ENCODE data around the gene ELAVL2. TPM values are rescaled to one million over a fixed set of nuclear protein-coding genes. Genes with fewer than 3 reads are reported as not detected.

Gene ELAVL2
- total and polyA plus RNA-seq, 3 donors from 2014 or later: 52.7 to 77.0 (median 75.7) TPM

DNA sequence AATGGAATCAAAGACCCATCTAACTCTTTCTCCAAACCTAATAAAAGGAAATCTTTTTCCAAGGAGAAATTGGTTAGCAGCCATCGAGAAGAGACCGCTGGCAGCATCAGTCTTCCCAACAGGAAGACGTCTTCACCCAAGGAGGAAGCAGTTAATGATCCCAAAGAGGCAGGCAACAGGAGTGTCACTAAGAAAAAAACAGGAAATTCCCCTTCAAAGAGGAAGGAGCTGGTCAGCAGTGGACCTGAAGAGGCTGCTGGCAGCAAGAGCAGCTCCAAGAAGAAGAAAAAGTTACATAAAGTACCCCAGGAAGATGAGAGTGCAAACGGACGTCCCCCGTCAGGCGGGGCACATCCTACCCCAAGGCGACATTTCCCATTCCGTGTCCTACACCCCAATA is 143.7 kb downstream of the ELAVL2 start:
- no peak for DNase-seq
- TF ChIP-seq CTCF (IDR thresholded peaks at IDR 0.05) (no peak), POLR2A (IDR thresholded peaks at IDR 0.05) (no peak)
- intact Hi-C loops (cut with DNase I; ENCODE audit: low total_unique reads): no loop called here
- Histone ChIP-seq H3K27ac (no peak overlapping the region), H3K27me3 (no peaks in the 10 kb centered on the region), H3K4me3 (no peak overlapping the region), H3K36me3 (ENCODE audit: low read depth, missing control alignments) (no peaks in the 10 kb centered on the region), H3K9me3 (no peaks in the 10 kb centered on the region), H3K4me1 (no peaks in the 10 kb centered on the region)
- WGBS, 2 donors: 52 to 71% methylated on average over 9 of the region's 9 CpGs

- no peak for DNase-seq
- TF ChIP-seq CTCF (IDR thresholded peaks at IDR 0.05): no peak
- no peak for TF ChIP-seq POLR2A (IDR thresholded peaks at IDR 0.05)
- intact Hi-C loops (cut with DNase I; ENCODE audit: low total_unique reads): no loop called here
- no peaks in the 10 kb centered on the region for H3K9me3 ChIP-seq
- no peaks in the 10 kb centered on the region for H3K36me3 ChIP-seq (ENCODE audit: low read depth, missing control alignments)
- no peak overlapping the region for H3K4me3 ChIP-seq
- H3K27me3 ChIP-seq: no peaks in the 10 kb centered on the region
- H3K27ac ChIP-seq: no peak overlapping the region
- no peaks in the 10 kb centered on the region for H3K4me1 ChIP-seq
- 77 to 79% methylated on average over 3 of the region's 3 CpGs for WGBS, 2 donors
These were observed 148.6 kb downstream of the ELAVL2 start for GRCh38 chr9:23677446-23677845.

GRCh38 chr9:23674016-23674585 is 151.9 kb downstream of the ELAVL2 start:
- intact Hi-C loops (cut with DNase I; ENCODE audit: low total_unique reads): no loop called here
- H3K9me3 ChIP-seq: no peaks in the 10 kb centered on the region
- TF ChIP-seq POLR2A (IDR thresholded peaks at IDR 0.05): no peak
- TF ChIP-seq CTCF (IDR thresholded peaks at IDR 0.05): no peak
- no peak overlapping the region for H3K27ac ChIP-seq
- no peaks in the 10 kb centered on the region for H3K4me1 ChIP-seq
- no peaks in the 10 kb centered on the region for H3K36me3 ChIP-seq (ENCODE audit: low read depth, missing control alignments)
- no peaks in the 10 kb centered on the region for H3K27me3 ChIP-seq
- WGBS, 2 donors: 91 to 95% methylated on average over 6 of the region's 6 CpGs
- no peak overlapping the region for H3K4me3 ChIP-seq
- no peak for DNase-seq

- no peak for DNase-seq
- no peak overlapping the region for H3K27ac ChIP-seq
- H3K36me3 ChIP-seq (ENCODE audit: low read depth, missing control alignments): no peaks in the 10 kb centered on the region
- no peaks in the 10 kb centered on the region for H3K4me1 ChIP-seq
- no peaks in the 10 kb centered on the region for H3K9me3 ChIP-seq
- no peak overlapping the region for H3K4me3 ChIP-seq
- WGBS, 2 donors: 82 to 84% methylated on average over 6 of the region's 6 CpGs
- TF ChIP-seq CTCF (IDR thresholded peaks at IDR 0.05): no peak
- no peak for TF ChIP-seq POLR2A (IDR thresholded peaks at IDR 0.05)
- H3K27me3 ChIP-seq: no peaks in the 10 kb centered on the region
- intact Hi-C loops (cut with DNase I; ENCODE audit: low total_unique reads): no loop called here
These were observed 153.9 kb downstream of the ELAVL2 start for GRCh38 chr9:23672151-23672550.

- Histone ChIP-seq H3K4me3 (no peak overlapping the region), H3K4me1 (no peaks in the 10 kb centered on the region), H3K27ac (no peak overlapping the region), H3K27me3 (no peaks in the 10 kb centered on the region), H3K9me3 (no peaks in the 10 kb centered on the region), H3K36me3 (ENCODE audit: low read depth, missing control alignments) (no peaks in the 10 kb centered on the region)
- intact Hi-C loops (cut with DNase I; ENCODE audit: low total_unique reads): no loop called here
- WGBS, 2 donors: 81 to 87% methylated on average over 1 of the region's 1 CpG
- no peak for DNase-seq
- TF ChIP-seq CTCF (IDR thresholded peaks at IDR 0.05): no peak
- no peak for TF ChIP-seq POLR2A (IDR thresholded peaks at IDR 0.05)
These were observed 156.3 kb downstream of the ELAVL2 start for GRCh38 chr9:23669776-23670175.
